GM21367 (cell line): ENCODE measurements around the gene RINL.

Experiments used
- ATAC-seq: cut with Tn5 transposase; IDR thresholded peaks from one replicate; pipeline ENCODE4 v1.9.1; 2021; ENCODE audit not compliant: unreplicated experiment

RINL gene

GRCh38 chr19:38877781-38878574, at the start of gene RINL:
RINL (minus strand) TSS chr19:38878275; CDS start chr19:38876742, 1,533 bp downstream.
- no peak for ATAC-seq

GRCh38 chr19:38924388-38924787, 46.3 kb upstream of the RINL start:
- no peak for ATAC-seq

- ATAC-seq: no peak
Observed at GRCh38 chr19:38922482-38922881, 44.4 kb upstream of the RINL start.

- no peak for ATAC-seq
Observed at GRCh38 chr19:38921420-38922274, 43.6 kb upstream of the RINL start.

GRCh38 chr19:38920602-38921419, 42.7 kb upstream of the RINL start:
- no peak for ATAC-seq

- ATAC-seq: no peak
Observed at GRCh38 chr19:38919837-38920601, 41.9 kb upstream of the RINL start.

GRCh38 chr19:38918526-38918925, 40.5 kb upstream of the RINL start:
- ATAC-seq: no peak

- ATAC-seq: no peak
Observed at GRCh38 chr19:38917921-38918491, 39.9 kb upstream of the RINL start.

GRCh38 chr19:38917516-38917915, 39.4 kb upstream of the RINL start:
- ATAC-seq: no peak

GRCh38 chr19:38915329-38916321, 37.5 kb upstream of the RINL start:
- ATAC-seq: no peak

GRCh38 chr19:38913958-38914357, 35.9 kb upstream of the RINL start:
- ATAC-seq: no peak

GRCh38 chr19:38912600-38913514, 34.8 kb upstream of the RINL start:
- no peak for ATAC-seq

GRCh38 chr19:38911388-38912001, 33.4 kb upstream of the RINL start:
- no peak for ATAC-seq

GRCh38 chr19:38910488-38910887, 32.4 kb upstream of the RINL start:
- ATAC-seq: no peak

GRCh38 chr19:38908911-38909310, 30.8 kb upstream of the RINL start:
- ATAC-seq: no peak

- no peak for ATAC-seq
Observed at GRCh38 chr19:38907670-38908069, 29.6 kb upstream of the RINL start.

- ATAC-seq: no peak
Observed at GRCh38 chr19:38907227-38907626, 29.2 kb upstream of the RINL start.
